Astrocyte of the spinal cord (primary cell): ENCODE data around the gene CWC25.

Experiments used
- DNase-seq: peaks from one replicate; pipeline ENCODE4 v3.0.0; 2011; ENCODE audit warnings: low read depth, low spot score
- H3K4me3 ChIP-seq: 2 replicates; pipeline ENCODE4 v1.5.1; 2011; ENCODE audit warnings: low read depth, mild to moderate bottlenecking, low read length, moderate library complexity
- in situ Hi-C: cut with HindIII; loops from 2 replicates; pipeline ENCODE4 v1.10.0; 2017; ENCODE audit warnings: low sequenced_read_pairs
- TF ChIP-seq, protein P1 (sequence below): IDR thresholded peaks from 2 replicates; pipeline ENCODE4 v1.5.1; 2012; ENCODE audit warnings: low read depth, mild to moderate bottlenecking, low read length, inconsistent platforms

CWC25 gene

DNA sequence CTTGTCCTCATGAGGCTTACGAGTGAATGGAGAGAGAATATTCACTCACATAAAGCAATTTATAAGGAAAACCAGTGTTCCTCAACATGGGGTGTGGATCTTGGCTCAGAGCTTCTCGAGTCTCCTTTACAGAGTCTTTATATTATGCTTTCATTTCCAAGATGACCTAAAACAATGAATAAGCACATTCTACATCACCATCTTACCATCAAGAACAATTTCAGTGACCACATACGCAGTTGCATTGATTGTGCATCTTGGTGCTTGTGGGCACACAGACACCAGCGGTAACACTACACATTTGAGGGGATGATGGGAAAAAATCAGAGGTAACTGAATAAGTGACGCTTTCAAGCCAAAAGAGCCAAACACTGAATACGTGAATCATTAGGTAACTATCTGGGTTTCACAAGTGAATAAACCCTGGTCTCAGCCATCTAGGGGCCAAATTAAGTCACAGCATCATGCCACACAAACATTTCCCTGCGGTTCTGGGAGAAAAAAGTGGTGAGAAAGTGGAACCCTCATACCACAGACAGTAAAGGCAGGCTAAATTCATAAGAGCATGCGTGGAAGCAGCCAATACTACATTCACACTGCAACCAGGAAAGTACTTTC is 9.4 kb downstream of the CWC25 start:
- TF ChIP-seq, protein P1, sequence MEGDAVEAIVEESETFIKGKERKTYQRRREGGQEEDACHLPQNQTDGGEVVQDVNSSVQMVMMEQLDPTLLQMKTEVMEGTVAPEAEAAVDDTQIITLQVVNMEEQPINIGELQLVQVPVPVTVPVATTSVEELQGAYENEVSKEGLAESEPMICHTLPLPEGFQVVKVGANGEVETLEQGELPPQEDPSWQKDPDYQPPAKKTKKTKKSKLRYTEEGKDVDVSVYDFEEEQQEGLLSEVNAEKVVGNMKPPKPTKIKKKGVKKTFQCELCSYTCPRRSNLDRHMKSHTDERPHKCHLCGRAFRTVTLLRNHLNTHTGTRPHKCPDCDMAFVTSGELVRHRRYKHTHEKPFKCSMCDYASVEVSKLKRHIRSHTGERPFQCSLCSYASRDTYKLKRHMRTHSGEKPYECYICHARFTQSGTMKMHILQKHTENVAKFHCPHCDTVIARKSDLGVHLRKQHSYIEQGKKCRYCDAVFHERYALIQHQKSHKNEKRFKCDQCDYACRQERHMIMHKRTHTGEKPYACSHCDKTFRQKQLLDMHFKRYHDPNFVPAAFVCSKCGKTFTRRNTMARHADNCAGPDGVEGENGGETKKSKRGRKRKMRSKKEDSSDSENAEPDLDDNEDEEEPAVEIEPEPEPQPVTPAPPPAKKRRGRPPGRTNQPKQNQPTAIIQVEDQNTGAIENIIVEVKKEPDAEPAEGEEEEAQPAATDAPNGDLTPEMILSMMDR, result peak; percentile 37
- in situ Hi-C loops, result no loop called here

DNA sequence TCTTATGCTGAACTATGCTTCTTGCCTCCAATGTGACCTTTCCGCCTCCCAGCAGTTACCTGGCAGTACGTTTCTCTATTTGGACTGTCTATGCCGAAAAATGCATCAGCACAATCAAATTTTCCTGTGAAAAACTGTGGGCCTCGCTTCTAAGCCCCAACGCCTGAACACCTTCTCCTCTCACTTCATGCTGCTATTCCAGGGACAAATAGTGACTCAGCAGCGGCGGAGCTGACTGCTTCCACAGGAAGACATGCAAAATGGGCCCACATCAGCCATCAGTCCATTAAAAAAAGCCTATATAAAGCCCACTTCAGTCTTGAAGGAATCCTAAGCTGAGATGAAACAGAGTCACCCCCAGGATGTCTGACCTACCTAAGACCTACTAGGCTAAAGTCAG is 15.3 kb downstream of the CWC25 start:
- in situ Hi-C loops, result no loop called here
- TF ChIP-seq, protein P1, result no peak
- H3K4me3 ChIP-seq, result no peak overlapping the region
- DNase-seq, result no peak

More for the DNA sequence above, 9.4 kb downstream of the CWC25 start:
- no peak overlapping the region for H3K4me3 ChIP-seq
- peak; percentile 52 for DNase-seq

DNA sequence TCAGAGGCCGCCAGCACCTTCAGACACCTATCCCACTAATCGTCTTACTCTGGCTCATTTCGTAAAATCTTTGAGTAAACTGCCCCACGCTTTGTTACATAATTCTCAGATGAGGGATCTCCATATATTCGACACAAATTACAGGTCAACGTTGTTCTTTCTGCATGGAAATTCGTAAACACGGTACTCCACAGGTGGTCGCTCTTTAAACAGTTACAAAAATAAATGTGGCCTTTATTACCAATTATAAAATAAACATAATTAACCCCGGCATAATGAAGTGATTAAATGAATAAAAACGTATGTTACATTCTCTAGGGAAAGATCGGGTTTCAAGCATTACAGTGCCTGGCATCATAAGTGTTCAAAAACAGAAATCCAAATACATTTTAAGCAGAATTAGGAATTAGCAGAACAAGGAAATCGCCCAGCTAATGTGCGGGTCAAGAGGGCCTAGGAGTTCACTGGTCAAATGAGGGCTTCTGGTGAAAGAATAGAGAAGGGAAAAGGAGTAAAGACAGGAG is 24.8 kb downstream of the CWC25 start:
- no peak for DNase-seq
- in situ Hi-C loops, result no loop called here
- peak overlapping the region; percentile 76 for H3K4me3 ChIP-seq
- TF ChIP-seq, protein P1, result no peak

DNA sequence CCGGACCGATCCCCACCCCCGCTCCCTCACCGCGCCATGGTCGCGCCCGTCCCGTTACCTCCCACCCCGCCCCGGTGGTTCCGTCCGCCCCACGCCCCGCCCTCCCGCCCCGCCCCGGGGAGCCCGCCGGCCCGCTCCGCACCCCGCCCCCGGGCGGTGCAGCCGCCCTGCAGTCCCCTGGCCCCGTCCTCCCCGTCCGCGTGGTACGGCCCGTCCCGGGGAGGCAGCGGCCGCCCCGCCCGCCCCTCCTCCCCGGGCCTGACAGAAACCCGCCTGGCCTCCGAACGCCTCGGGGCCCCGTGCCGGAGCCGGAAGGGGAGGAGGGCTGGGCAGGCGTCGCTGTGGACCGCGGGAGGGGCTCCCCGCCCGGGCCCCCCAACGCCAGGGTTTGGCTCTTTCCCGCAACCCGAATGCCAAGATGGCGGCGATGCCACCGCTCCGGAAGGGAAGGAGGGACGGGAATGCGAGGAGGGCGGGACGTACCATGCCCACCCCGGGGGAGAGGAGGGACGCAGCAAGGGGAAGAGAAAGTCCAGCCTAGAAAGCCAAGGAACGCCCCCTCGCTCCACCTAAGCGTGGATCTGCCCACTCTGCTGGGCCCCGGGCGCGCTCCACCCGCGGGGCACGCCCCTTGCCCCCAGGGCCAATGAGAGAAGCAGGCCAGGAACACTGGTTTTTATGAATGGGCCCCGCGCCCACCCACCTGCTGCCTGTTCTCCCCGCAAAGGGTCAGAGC is 25.5 kb downstream of the CWC25 start, which contains the start of gene PIP4K2B:
Gene PIP4K2B, minus strand, starts transcription at position 56 of the 736 bp plus-strand sequence. CDS start 132 bp downstream, outside the sequence.
- in situ Hi-C loops, result no loop called here
- peak; percentile 98 for DNase-seq
- TF ChIP-seq, protein P1, result no peak
- peak within 1 kb of the TSS; percentile 76 for H3K4me3 ChIP-seq

DNA sequence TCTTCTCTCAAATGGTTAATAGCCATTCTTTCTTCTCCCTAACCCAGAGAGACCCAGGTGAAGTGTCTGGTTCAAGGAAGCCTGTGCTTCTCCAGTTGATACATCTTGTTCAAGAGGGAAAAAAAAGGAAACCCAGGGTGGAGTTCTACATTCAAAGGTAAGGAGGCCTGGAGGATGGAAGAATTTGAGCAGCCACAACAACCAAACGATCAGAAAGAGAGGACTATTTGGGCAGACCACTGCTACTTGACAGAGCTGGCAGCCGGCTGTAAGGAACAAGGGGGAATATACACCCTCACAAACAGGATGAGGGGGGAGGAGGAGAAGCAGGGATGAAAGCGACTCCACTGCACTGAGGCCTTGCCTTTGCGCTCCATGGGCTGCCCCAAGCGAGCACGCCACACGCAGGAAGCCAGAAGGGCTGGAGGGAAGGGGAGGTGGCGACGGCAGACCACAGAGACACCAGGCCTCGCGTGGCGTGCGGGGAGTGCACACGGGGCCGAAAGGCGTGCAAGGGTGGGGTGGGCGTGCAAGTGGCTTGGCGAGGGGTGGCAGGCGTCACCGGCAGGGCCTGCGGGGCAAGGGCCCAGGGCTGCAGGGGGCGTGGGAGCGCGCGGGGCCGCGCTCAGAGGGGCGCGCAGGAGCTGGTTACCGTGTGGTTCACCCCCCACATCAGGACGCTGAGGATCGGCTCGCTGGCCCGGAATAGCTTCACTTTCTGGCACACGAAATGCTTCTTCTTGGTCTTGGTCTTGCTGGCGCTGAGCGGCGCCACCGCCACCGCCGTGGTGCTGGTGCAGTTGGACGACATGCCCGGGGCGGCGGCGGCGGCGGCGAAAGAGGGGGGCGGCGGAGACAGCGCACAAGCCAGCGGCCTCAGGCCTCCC is 26.3 kb downstream of the CWC25 start:
- TF ChIP-seq, protein P1, result no peak
- in situ Hi-C loops, result no loop called here
- H3K4me3 ChIP-seq, result peak overlapping the region; percentile 76
- peak; percentile 25 for DNase-seq

DNA sequence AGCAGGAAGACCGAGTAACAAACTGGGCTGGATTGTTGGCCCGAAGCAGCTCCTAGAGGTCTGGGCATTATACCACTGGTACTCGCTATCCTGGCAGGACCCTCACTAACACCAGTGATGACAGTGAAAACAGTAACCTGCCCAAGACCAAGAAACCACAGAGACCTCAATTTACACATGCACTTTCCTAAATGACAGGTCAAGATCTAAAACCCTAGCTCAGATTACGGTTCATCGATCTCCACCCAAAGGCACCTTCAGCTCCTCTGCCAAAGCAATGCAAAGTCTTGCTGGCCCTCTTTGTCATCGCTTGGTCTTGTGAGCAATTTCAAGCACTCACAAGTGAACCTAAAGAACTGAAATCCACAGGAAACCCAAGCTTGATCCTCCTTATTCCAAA is 27.3 kb downstream of the CWC25 start:
- TF ChIP-seq, protein P1, result no peak
- no peak for DNase-seq
- in situ Hi-C loops, result no loop called here
- peak overlapping the region; percentile 76 for H3K4me3 ChIP-seq
